ENCODE data around the gene NDUFS2.
A peak's percentile ranks its signal among the peaks of the same experiment; 100 is the strongest.

NDUFS2 gene

DNA sequence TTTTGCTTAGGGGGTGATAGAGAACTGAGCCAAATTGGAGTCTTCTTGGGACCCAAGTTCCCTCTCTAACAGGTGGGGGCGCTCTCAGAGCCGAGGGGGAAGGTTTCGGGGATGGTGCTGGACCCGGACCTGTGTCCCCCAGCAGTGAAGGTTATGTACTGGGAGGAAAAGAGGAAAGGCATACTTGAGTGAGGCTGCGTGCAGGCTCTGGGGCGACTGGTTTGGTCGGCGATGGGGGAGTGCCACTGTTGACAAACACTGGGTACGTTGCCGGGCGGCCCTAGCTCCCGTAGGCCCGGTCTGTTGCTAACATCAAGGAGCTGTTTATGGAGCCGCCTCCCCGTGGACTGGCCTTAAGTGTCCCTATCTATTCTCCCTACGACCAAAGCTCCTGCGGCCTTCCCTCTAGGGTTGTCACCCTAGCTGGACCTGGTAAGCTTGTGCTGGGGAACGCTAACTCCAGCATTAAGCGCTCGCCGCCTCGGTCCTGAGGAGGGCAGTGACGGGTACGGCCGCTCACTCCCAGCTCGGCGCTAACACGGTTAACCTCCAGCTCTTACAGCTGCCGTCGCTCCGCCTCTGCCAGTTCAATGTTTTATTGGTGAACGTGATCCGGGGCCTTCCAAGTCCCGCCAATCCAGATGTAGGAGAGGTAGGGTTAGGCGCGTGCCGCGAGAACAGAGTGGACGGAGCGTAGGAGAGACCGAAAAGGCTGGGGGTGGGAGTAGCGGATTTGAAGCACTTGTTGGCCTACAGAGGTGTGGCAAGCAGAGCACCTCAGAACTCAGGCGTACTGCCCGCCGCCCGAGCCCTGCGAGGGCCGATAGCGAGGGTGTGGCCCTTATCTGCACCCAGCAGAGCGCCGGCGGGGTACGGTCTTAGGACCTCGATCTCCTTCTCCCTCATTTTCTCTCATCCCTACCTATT is 36.2 kb upstream of the NDUFS2 start, which contains the start of gene PPOX:
TSS of gene PPOX (plus strand) at position 685 of the 927 bp plus-strand sequence. CDS start 422 bp downstream, outside the sequence.
- Mint-ChIP-seq H3K27ac (peak within 1 kb of the TSS; percentile 98), H3K36me3 (ENCODE audit: low read depth) (peaks cover 29% of the 10 kb centered on the region), H3K27me3 (ENCODE audit: low read depth) (no peaks in the 10 kb centered on the region), H3K4me1 (ENCODE audit: low read depth) (peaks cover 31% of the 10 kb centered on the region), H3K4me3 (peak within 1 kb of the TSS; percentile 91), H3K9me3 (no peaks in the 10 kb centered on the region)

GRCh38 chr1:161166669-161167548 is 35.3 kb upstream of the NDUFS2 start:
- H3K4me3 Mint-ChIP-seq: peak overlapping the region; percentile 91

GRCh38 chr1:161168906-161169305 is 33.3 kb upstream of the NDUFS2 start:
- peak overlapping the region; percentile 37 for H3K4me3 Mint-ChIP-seq
- H3K27ac Mint-ChIP-seq: no peak overlapping the region
- no peaks in the 10 kb centered on the region for H3K27me3 Mint-ChIP-seq (ENCODE audit: low read depth)
- H3K9me3 Mint-ChIP-seq: no peaks in the 10 kb centered on the region
- peaks cover 34% of the 10 kb centered on the region for H3K36me3 Mint-ChIP-seq (ENCODE audit: low read depth)
- peaks cover 26% of the 10 kb centered on the region for H3K4me1 Mint-ChIP-seq (ENCODE audit: low read depth)

More at GRCh38 chr1:161166669-161167548, 35.3 kb upstream of the NDUFS2 start:
- H3K36me3 Mint-ChIP-seq (ENCODE audit: low read depth): peaks cover 30% of the 10 kb centered on the region
- no peaks in the 10 kb centered on the region for H3K27me3 Mint-ChIP-seq (ENCODE audit: low read depth)
- H3K9me3 Mint-ChIP-seq: no peaks in the 10 kb centered on the region
- peak overlapping the region; percentile 98 for H3K27ac Mint-ChIP-seq
- peaks cover 24% of the 10 kb centered on the region for H3K4me1 Mint-ChIP-seq (ENCODE audit: low read depth)

DNA sequence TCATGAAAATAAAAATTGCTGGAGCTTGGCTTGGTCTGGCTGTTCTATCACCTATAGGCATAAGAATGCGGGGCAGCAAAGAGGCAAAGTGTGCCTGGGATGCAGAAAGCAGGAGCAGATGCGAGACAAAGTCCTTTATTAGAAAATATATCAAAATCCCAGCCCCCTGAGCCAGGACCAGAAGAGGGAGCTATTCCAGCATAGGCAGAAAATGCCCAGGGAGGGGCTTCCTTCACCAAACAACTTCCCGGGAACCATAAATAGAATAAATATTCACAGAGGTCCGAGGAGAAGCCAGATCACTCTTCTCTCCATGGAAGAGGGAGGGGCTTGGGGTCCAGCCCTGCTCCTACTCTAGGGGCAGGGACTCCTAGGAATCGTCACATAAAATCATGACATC is 31.0 kb upstream of the NDUFS2 start:
- Mint-ChIP-seq H3K4me1 (ENCODE audit: low read depth) (peaks cover 35% of the 10 kb centered on the region), H3K27me3 (ENCODE audit: low read depth) (no peaks in the 10 kb centered on the region), H3K27ac (no peak overlapping the region), H3K36me3 (ENCODE audit: low read depth) (peaks cover 38% of the 10 kb centered on the region), H3K9me3 (no peaks in the 10 kb centered on the region), H3K4me3 (no peak overlapping the region)

DNA sequence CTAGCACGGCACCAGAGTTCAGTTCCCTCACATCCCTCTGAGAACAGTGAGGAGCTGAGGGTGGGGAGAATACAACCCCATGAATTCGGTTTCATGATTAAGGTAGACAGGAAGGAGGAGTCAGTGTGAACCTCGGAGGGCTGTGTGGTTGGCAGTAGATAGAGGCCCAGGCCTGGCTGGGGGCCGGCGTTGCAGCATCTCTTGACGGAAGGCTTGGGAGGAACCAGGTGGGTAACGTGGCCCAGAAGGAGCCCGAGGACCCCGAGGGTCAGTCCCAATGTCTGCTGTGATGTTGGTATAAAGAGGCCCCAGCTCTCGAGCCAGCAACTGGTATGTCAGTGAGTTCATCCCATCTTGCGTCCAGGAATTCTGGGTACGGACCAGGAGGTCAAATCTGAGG is 30.5 kb upstream of the NDUFS2 start:
- Mint-ChIP-seq H3K4me1 (ENCODE audit: low read depth) (peaks cover 40% of the 10 kb centered on the region), H3K27me3 (ENCODE audit: low read depth) (no peaks in the 10 kb centered on the region), H3K27ac (no peak overlapping the region), H3K9me3 (no peaks in the 10 kb centered on the region), H3K4me3 (no peak overlapping the region), H3K36me3 (ENCODE audit: low read depth) (peaks cover 41% of the 10 kb centered on the region)

DNA sequence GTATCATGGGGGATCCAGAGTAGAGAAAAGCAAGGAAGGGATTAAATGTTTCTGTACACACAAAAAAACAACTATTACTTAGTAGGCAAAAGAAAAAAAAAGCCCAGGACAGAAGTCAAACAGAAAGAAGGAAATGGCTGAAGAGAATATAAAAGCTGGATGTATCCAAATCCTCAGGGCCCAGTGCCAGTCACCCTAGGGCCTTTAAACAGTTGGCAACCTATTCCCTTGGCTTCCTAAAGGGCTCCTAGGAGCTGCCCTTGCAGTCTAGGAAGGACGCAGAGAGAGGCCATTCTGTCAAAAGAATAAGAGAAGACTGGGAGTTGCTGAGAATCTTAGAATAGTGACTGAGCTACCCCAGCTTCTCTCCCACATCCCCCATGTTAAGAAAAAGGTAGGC is 29.8 kb upstream of the NDUFS2 start:
- Mint-ChIP-seq H3K4me3 (no peak overlapping the region), H3K36me3 (ENCODE audit: low read depth) (peaks cover 41% of the 10 kb centered on the region), H3K27ac (peak overlapping the region; percentile 64), H3K9me3 (no peaks in the 10 kb centered on the region), H3K27me3 (ENCODE audit: low read depth) (no peaks in the 10 kb centered on the region), H3K4me1 (ENCODE audit: low read depth) (peaks cover 35% of the 10 kb centered on the region)

DNA sequence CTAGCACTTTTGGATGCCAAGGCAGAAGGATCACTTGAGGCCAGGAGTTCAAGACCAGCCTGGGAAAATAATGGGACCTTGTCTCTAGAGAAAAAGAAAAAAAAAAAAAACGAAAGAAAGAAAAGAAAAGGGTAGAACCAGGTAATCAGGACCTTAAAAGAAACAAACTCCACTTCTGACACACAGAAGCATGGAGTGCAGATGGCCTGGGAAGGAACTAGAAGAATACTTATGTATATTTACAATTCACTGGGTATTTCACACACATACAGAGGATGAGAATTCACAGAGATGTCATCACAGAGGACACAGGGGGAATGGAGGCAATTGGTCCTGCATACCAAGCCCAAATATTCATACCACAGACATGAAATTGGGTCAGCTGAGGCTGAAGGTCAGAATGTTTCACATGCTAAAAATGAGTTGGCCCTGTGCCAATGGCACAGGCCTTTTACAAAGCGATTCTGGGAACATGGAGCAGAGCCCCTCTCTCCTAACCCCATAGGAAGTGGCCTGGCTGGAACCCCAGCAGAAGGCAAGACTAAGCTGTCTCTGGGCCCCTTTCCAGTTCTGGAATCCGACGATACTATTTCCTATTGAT is 29.3 kb upstream of the NDUFS2 start:
- Mint-ChIP-seq H3K4me1 (ENCODE audit: low read depth) (peaks cover 38% of the 10 kb centered on the region), H3K27ac (peak overlapping the region; percentile 62), H3K4me3 (no peak overlapping the region), H3K27me3 (ENCODE audit: low read depth) (no peaks in the 10 kb centered on the region), H3K9me3 (no peaks in the 10 kb centered on the region), H3K36me3 (ENCODE audit: low read depth) (peaks cover 41% of the 10 kb centered on the region)

DNA sequence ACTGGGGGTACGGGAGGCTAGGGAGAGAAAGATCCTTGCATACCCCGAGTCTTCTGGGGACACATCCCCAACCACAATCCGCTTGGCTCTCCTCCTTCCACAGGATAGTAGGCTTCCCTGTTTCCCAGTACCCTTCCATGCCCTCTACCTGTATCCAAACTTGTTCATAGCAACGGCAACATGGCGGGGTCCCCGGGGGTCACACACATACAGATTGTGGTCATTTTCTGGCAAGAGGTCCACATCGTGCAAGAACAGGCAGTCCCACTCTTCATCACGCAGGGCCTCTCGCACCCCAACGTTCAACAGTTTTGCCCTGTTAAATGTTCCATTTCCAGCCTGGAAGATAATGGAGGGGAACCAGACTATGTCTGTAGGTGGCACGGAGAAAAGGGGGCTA is 28.5 kb upstream of the NDUFS2 start:
- no peaks in the 10 kb centered on the region for H3K27me3 Mint-ChIP-seq (ENCODE audit: low read depth)
- no peak overlapping the region for H3K4me3 Mint-ChIP-seq
- peaks cover 38% of the 10 kb centered on the region for H3K4me1 Mint-ChIP-seq (ENCODE audit: low read depth)
- no peaks in the 10 kb centered on the region for H3K9me3 Mint-ChIP-seq
- H3K27ac Mint-ChIP-seq: no peak overlapping the region
- peaks cover 37% of the 10 kb centered on the region for H3K36me3 Mint-ChIP-seq (ENCODE audit: low read depth)

DNA sequence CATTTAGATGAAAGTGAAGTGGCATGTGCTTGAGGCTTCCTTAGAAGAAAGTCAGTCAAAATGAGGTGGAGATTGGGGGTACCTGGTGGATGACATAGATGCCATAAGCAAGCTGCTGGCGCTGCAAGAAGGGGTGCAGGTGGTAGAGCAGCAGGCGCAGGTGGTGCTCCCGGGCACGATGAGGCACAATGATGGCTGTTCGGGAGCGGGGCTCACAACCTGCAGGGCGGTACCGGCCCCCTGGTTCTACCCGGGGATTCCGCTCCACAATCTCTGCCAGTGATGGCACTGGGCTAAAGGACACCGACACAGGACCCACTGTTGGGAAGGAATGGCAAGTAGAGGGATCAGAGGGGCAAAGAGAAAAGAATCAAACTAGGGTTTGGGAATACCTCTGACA is 27.3 kb upstream of the NDUFS2 start:
- H3K27me3 Mint-ChIP-seq (ENCODE audit: low read depth): no peaks in the 10 kb centered on the region
- H3K4me1 Mint-ChIP-seq (ENCODE audit: low read depth): peaks cover 41% of the 10 kb centered on the region
- peaks cover 37% of the 10 kb centered on the region for H3K36me3 Mint-ChIP-seq (ENCODE audit: low read depth)
- peak overlapping the region; percentile 43 for H3K27ac Mint-ChIP-seq
- no peaks in the 10 kb centered on the region for H3K9me3 Mint-ChIP-seq
- H3K4me3 Mint-ChIP-seq: peak overlapping the region; percentile 37

- Mint-ChIP-seq H3K36me3 (ENCODE audit: low read depth) (peaks cover 37% of the 10 kb centered on the region), H3K27ac (peak overlapping the region; percentile 95), H3K4me3 (peak overlapping the region; percentile 95), H3K9me3 (no peaks in the 10 kb centered on the region), H3K27me3 (ENCODE audit: low read depth) (no peaks in the 10 kb centered on the region), H3K4me1 (ENCODE audit: low read depth) (peaks cover 49% of the 10 kb centered on the region)
These were observed 26.3 kb upstream of the NDUFS2 start for GRCh38 chr1:161175771-161176453.

GRCh38 chr1:161176468-161177111 is 25.6 kb upstream of the NDUFS2 start:
- Mint-ChIP-seq H3K36me3 (ENCODE audit: low read depth) (peaks cover 32% of the 10 kb centered on the region), H3K4me3 (peak overlapping the region; percentile 95), H3K27ac (peak overlapping the region; percentile 95), H3K27me3 (ENCODE audit: low read depth) (no peaks in the 10 kb centered on the region), H3K9me3 (no peaks in the 10 kb centered on the region), H3K4me1 (ENCODE audit: low read depth) (peaks cover 54% of the 10 kb centered on the region)

- H3K4me3 Mint-ChIP-seq: peak within 1 kb of the TSS; percentile 95
- H3K9me3 Mint-ChIP-seq: no peaks in the 10 kb centered on the region
- peak within 1 kb of the TSS; percentile 95 for H3K27ac Mint-ChIP-seq
- H3K27me3 Mint-ChIP-seq (ENCODE audit: low read depth): no peaks in the 10 kb centered on the region
- peaks cover 59% of the 10 kb centered on the region for H3K4me1 Mint-ChIP-seq (ENCODE audit: low read depth)
- H3K36me3 Mint-ChIP-seq (ENCODE audit: low read depth): peaks cover 29% of the 10 kb centered on the region
These were observed 24.8 kb upstream of the NDUFS2 start, which contains the start of gene B4GALT3 for GRCh38 chr1:161177112-161177935. TSS of gene B4GALT3 (minus strand) at chr1:161177507. CDS start at chr1:161176060, 1,447 bp downstream.

DNA sequence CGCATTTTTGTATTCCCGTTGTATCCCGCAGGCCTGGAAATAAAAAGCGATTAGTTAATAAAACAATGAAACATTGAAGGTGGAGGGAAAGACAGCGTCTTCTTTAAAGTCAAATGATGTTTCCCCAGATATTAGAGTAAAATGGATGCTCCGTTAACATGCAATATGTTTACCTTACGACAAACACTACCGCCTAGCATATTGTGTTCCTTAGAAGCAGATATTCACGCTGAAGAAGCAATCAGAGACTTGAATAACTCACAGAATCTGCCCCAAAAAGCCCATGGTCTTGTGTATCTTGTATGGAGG is 24.3 kb upstream of the NDUFS2 start:
- H3K9me3 Mint-ChIP-seq: no peaks in the 10 kb centered on the region
- H3K27me3 Mint-ChIP-seq (ENCODE audit: low read depth): no peaks in the 10 kb centered on the region
- peak overlapping the region; percentile 95 for H3K4me3 Mint-ChIP-seq
- H3K4me1 Mint-ChIP-seq (ENCODE audit: low read depth): peaks cover 65% of the 10 kb centered on the region
- H3K36me3 Mint-ChIP-seq (ENCODE audit: low read depth): peaks cover 25% of the 10 kb centered on the region
- H3K27ac Mint-ChIP-seq: peak overlapping the region; percentile 95
